Right lung (tissue), 5 donors: Measurements from ENCODE around the gene NIP7. TPM values are rescaled to one million over a fixed set of nuclear protein-coding genes. Genes with fewer than 3 reads are reported as not detected.
"Not testable (repeated sequence)": the region's sequence is repeated elsewhere in the genome, so short reads cannot be mapped to it uniquely, and the experiment has no call there.

Source experiments
- DNase-seq, 2 donors: peaks; one replicate each; pipeline ENCODE4 v3.0.0-alpha.2; 2013
- polyA plus RNA-seq, 5 donors: library from polyadenylated mRNA; unstranded; fragments of 120-200 nt; gene quantifications; one replicate each; pipeline versions ENCODE4 v1.2.1 to v1.2.3, GENCODE V29; 2013; ENCODE audit warnings: inconsistent platforms in 1 of 5, low replicate concordance in 1 of 5; ENCODE audit not compliant: insufficient read length in 5 of 5, insufficient read depth in 1 of 5

NIP7 gene
- polyA plus RNA-seq, 5 donors, result 25.9 to 36.7 (median 28.9) TPM

- DNase-seq, result no peak
These were observed 849 bp upstream of the NIP7 start for GRCh38 chr16:69338557-69339288.

GRCh38 chr16:69340095-69340644 lies 598 bp downstream of the NIP7 start:
- DNase-seq, result no peak

GRCh38 chr16:69344171-69344570 lies 4.6 kb downstream of the NIP7 start:
- no peak for DNase-seq

GRCh38 chr16:69345923-69346322 lies 6.4 kb downstream of the NIP7 start:
- no peak for DNase-seq

GRCh38 chr16:69346683-69347082 lies 7.1 kb downstream of the NIP7 start:
- DNase-seq, result no peak

GRCh38 chr16:69348222-69348621 lies 8.7 kb downstream of the NIP7 start:
- DNase-seq, result no peak

GRCh38 chr16:69349536-69349935 lies 10.0 kb downstream of the NIP7 start:
- DNase-seq, result no peak

GRCh38 chr16:69350536-69351133 lies 11.1 kb downstream of the NIP7 start:
- DNase-seq, result no peak

GRCh38 chr16:69351309-69352027 lies 11.9 kb downstream of the NIP7 start, which contains the start of gene TMED6:
Gene TMED6, minus strand, starts transcription at chr16:69351786. Its CDS starts 33 bp downstream, at chr16:69351753.
- no peak for DNase-seq

- not testable (repeated sequence) for DNase-seq
These were observed 20.5 kb downstream of the NIP7 start for GRCh38 chr16:69360070-69360469.

GRCh38 chr16:69363281-69363717 lies 23.7 kb downstream of the NIP7 start:
- DNase-seq, result no peak

- DNase-seq, result no peak
These were observed 24.5 kb downstream of the NIP7 start for GRCh38 chr16:69364088-69364487.

GRCh38 chr16:69365901-69366300 lies 26.3 kb downstream of the NIP7 start:
- DNase-seq, result no peak

- DNase-seq, result no peak
These were observed 26.9 kb downstream of the NIP7 start for GRCh38 chr16:69366431-69366830.

- no peak for DNase-seq
These were observed 28.4 kb downstream of the NIP7 start for GRCh38 chr16:69367980-69368379.

- DNase-seq, result no peak
These were observed 29.3 kb downstream of the NIP7 start for GRCh38 chr16:69368866-69369265.

- DNase-seq, result no peak
These were observed 32.0 kb downstream of the NIP7 start for GRCh38 chr16:69371564-69371963.

GRCh38 chr16:69373019-69373418 lies 33.4 kb downstream of the NIP7 start:
- DNase-seq, result no peak

GRCh38 chr16:69376393-69377059 lies 37.0 kb downstream of the NIP7 start:
- DNase-seq, result no peak

- no peak for DNase-seq
These were observed 38.5 kb downstream of the NIP7 start for GRCh38 chr16:69378036-69378435.

GRCh38 chr16:69378760-69379159 lies 39.2 kb downstream of the NIP7 start:
- DNase-seq, result no peak

GRCh38 chr16:69381231-69381630 lies 41.7 kb downstream of the NIP7 start:
- DNase-seq, result no peak
